Prostate gland (tissue), 2 donors: ENCODE data around the gene HERC6.

Experiments used
- CTCF ChIP-seq, 4 experiments: fragments of 200-600 bp in 2 of 4; fragments of 450-650 bp in 2 of 4; sonication (generic) in 2 of 4; IDR thresholded peaks; 1 replicate in 3 of 4; 2 replicates in 1 of 4; pipeline ENCODE4 v1.5.1; 2016 to 2019; ENCODE audit warnings: antibody characterized with exemption in 4 of 4, mild to moderate bottlenecking in 2 of 4, moderate library complexity in 2 of 4
- POLR2A ChIP-seq: fragments of 450-650 bp; IDR thresholded peaks from one replicate; pipeline ENCODE4 v1.6.1; 2016; ENCODE audit warnings: antibody characterized with exemption, mild to moderate bottlenecking

GRCh38 chr4:88350786-88351185, 27.9 kb upstream of the HERC6 start:
- TF ChIP-seq CTCF (IDR thresholded peaks at IDR 0.05) (no peak), POLR2A (no peak)
